ENCODE results near the gene ALPK1.

DNA sequence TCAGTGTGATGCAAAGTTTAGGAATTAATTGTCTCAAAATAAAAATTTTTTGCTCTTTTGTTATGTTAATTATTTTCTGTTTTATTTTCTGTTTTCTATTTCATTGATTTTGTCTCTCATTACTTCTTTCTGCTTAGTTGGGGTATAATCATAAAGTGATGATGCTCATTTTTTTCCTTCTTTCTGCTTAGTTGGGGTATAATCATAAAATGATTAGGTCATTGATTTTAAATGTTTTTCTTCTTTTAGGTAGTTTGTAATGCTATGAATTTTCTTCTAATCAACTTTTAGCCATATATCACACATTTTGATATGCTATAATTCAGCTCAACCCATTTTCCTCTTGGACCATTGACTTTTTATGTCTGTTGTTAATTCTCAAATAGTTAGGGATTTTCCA, 175.1 kb downstream of the ALPK1 start:
- TF ChIP-seq, protein P1, sequence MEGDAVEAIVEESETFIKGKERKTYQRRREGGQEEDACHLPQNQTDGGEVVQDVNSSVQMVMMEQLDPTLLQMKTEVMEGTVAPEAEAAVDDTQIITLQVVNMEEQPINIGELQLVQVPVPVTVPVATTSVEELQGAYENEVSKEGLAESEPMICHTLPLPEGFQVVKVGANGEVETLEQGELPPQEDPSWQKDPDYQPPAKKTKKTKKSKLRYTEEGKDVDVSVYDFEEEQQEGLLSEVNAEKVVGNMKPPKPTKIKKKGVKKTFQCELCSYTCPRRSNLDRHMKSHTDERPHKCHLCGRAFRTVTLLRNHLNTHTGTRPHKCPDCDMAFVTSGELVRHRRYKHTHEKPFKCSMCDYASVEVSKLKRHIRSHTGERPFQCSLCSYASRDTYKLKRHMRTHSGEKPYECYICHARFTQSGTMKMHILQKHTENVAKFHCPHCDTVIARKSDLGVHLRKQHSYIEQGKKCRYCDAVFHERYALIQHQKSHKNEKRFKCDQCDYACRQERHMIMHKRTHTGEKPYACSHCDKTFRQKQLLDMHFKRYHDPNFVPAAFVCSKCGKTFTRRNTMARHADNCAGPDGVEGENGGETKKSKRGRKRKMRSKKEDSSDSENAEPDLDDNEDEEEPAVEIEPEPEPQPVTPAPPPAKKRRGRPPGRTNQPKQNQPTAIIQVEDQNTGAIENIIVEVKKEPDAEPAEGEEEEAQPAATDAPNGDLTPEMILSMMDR (IDR thresholded peaks at IDR 0.05 in 8 of 11, conservative IDR thresholded peaks at IDR 0.05 in 3 of 11) = no peak
- no peak for TF ChIP-seq POLR2AphosphoS5 (IDR thresholded peaks at IDR 0.05)

All from spleen (tissue), 7 donors.